D341Med (cell line): ENCODE measurements around the gene PPL.

Experiments used
- DNase-seq: peaks from one replicate; pipeline ENCODE4 v3.0.0; 2012; ENCODE audit warnings: low spot score

Gene PPL

DNA sequence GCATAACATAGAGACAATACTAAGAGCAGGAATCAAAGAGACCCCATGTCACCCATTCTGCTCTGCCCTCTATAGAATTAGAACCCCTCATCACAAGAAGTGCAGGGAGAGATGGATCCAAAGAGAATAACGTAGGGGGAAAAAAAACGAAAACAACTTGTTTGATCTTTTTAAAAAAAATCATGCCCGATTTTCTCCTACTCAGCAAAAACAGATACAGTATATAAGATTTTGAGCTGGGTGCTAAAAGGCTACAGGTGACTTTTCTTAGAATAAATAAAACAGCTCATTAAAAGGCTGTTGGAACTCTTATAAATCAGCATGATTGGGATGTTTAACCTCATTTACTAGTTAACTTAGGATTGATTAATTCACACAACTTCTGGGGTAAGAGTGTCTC lies 72.2 kb downstream of the PPL start:
- DNase-seq, result no peak

DNA sequence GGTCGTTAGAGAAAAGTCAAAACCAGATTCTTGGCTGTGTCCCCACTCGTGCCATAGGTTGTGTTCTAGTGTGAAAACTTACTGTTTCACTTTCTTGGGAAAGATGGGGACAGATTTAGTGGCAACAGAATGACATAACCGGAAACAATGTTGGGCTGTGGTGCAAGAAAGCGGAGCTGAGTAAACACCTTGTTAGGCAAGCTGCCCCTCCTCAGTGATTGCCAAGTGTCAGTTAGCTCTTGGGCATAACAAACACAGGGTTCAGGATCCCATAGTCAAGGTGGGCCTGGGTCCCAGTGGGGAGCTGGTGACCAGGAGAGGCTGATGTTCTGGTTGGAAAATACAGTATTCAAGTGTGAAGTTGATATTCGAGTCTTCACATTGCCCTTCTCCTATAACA lies 74.3 kb downstream of the PPL start:
- DNase-seq, result no peak

DNA sequence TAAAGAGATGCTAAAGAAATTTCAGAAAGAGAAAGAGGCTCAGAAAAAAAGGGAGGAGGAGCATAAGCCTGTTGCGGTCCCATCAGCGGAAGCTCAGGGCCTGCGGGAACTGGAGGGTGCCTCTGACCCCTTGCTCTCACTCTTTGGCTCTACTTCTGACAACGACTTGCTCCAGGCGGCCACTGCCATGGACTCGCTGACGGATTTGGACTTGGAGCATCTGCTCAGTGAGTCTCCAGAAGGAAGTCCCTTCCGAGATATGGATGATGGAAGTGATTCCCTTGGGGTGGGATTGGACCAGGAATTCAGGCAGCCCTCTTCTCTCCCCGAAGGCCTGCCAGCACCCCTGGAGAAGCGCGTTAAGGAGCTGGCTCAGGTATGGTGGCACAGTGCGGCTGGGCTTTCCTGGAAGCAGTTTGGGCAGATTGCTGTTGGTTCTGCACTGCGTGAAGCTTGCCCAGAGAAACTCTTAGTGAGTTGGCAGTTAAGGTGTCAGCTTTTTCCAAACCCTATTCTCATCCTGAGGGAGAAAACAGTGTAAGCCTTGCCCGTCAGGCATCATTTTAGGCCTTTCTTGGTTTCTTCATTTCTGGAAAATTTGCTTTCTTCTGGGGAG lies 76.1 kb downstream of the PPL start:
- no peak for DNase-seq

GRCh38 chr16:4859900-4860255 lies 77.1 kb downstream of the PPL start:
- DNase-seq, result no peak

DNA sequence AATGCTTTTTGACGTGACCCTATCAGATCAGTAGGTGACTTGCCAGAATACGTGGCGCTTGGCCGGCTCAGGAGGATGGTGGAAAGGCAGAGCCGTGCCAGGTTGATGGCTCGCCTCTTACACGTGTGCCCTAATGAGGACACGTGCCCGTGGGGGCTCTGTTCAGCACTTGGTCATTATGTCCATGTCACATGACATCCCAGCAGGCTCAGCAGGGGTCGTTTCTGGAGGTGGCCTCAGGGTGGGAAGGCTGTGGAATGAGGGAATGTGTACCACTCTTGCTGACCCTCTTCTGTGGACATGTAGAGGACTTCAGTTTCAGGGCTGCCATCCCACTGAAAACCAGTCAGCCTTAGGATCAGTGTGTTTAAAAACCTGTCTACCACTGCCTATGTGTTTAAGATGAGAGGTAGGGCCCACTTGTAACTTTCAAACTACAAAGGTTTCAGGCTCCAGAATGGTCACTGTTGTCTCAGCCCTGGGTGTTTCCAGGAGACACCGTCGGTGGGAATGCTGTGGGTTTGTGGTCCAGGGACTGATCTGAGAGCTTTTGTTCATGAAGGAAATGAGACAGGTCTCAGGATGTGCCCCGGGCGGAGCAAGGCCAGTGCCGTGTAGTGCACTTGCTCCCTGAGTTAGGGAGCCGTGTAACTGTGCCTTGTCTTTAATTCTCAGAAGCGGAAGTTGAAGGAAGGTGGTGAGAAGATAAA lies 77.6 kb downstream of the PPL start:
- no peak for DNase-seq

GRCh38 chr16:4855804-4856203 lies 81.1 kb downstream of the PPL start:
- no peak for DNase-seq

DNA sequence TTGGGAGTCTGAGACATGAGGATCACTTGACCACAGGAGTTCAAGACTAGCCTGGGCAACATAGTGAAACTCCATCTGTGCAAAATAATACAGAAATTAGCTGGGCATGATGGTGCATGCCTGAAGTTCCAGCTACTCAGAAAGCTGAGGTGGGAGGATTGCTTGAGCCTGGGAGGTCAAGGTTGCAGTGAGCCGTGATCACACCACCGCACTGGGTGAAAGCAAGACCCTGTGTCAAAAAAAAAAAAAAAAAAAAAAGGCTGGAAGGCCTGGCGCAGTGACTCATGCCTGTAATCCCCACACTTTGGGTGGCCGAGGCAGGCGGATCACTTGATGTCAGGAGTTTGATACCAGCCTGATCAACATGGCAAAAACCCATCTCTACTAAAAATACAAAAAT lies 81.6 kb downstream of the PPL start:
- no peak for DNase-seq

- DNase-seq, result no peak
Measured at GRCh38 chr16:4852221-4852872, 84.6 kb downstream of the PPL start.

DNA sequence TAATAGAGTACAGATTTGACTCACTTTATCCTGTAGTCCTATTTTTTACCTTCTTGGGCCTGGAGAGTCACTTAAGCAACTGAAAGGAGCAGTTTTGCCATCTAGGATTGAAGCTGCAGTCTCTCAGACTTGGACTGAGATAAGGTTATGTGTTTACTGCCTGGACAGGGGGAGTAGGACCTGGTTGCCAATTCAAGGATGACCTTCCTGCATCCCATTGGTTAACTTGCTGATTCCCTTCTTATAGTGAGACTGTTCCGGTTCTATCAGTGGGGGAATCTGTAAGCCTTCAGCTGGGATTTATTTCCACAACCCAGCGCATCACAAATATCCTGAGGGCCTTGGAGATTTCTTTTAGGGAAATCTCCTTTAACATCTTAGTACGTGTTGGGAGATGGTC lies 86.7 kb downstream of the PPL start:
- no peak for DNase-seq

- DNase-seq, result peak; percentile 73
Measured at GRCh38 chr16:4847774-4848587, 89.0 kb downstream of the PPL start.

GRCh38 chr16:4846901-4847773 lies 89.8 kb downstream of the PPL start, which contains the start of the genes GLYR1 and UBN1:
GLYR1 (minus strand) TSS chr16:4847288; CDS start chr16:4847265, 23 bp downstream.
UBN1 (plus strand) TSS chr16:4847481; CDS start chr16:4852918, 5,437 bp downstream.
- peak; percentile 98 for DNase-seq

DNA sequence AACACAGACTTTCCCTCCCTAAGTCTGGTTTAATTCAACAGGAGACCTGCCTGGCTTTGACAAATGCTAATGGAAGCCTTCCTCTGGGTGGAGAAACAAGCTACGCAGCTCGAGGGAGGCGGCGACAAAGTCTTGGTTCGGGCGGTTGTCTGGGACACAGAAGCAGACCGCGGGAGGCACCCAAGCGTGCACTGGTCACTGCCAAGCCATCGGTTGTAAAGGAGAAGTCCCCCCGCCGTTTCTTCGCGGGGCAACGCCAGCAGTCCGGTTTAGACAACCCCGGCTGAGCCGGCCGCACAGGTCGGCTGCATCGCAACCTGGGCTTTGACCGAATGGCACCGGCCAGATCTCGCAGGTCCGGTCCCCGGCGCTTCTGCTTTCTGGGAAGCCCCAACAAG lies 90.4 kb downstream of the PPL start:
- DNase-seq, result no peak

- DNase-seq, result no peak
Measured at GRCh38 chr16:4840984-4841383, 96.0 kb downstream of the PPL start.

DNA sequence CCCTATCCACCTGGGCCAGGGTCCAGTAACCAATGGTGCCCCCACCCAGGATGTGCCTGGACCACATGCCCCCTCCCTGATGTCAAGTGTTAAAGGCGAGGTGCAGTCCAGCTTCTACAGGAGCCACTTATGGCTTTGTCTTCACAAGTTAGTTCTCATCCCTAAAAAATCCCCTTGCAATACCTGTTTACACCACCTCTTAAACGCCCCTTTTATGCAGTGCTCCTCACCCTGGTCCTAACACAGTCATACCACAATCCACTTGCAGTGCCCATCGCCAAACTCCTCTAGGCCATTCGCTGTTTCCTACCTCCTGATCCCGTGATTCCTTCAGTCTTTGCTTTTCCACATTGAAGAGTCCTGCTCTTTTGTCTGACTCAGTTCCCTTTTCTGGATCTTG lies 97.0 kb downstream of the PPL start:
- no peak for DNase-seq

DNA sequence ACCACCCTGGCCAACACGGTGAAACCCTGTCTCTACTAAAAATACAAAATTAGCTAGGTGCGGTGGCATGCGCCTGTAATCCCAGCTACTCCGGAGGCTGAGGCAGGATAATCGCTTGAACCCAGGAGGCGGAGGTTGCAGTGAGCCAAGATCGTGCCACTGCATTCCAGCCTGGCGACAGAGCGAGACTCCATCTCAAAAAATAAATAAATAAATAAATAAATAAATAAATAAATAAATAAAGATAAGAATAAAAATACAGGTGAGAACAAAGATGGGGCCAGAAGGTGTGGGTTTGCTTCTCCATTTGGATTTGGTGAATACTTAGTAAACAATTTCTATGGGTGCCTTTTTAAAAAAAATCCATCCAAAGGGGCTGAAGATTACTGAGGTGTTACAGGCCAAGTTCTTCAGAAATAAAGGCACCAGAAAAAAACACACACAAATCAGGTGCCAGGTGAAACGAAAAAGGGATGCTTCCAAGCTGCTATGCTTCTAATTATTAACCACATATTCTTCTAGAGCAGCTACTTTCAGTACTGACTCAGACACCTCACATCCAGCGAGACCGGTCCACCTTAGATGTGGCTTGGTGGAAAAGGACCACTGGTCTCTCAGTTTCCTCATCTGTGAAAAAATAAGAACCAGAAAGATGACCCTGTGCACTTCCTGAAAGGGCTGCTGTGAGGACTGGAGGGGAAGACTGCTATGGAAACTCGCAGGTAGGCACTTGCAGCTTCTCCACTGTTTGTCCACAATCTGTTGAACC lies 99.0 kb downstream of the PPL start:
- DNase-seq, result no peak

DNA sequence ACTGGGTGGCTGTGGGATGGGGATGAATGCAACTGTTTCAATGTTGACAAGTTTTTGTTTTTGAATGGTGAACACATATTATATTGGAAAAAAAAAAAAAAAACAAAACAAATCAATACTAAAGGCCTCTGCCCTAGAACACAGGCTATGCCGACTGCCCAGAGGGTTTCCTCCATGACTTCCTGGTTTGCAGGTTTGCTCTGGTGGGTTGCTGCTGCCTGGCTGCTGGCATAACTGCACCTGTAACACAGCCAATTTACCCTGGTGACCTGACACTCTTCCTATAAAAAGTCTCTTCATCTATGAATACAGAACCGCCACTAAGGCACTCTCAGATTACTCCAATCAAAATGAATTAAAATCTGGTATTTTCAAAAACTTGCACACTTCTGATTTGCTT lies 100.2 kb downstream of the PPL start:
- DNase-seq, result no peak

DNA sequence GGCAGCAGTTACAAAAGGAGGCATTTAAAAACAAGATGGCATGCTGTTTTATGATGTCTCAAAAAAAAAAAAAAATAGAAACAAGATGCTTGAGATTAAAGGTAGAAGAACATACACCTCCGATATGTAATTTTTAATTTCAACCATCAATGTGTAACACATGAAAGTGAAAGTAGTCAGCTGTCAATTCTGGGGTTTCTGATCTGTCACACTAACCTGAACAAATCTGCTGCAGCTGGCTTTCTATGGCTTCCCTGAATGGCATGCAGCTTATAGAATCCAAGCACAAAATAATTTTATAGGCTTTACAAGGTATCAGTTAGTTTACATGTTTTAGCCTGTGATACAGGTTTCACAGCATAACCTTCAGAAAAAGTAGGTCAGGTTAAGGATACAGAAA lies 103.4 kb downstream of the PPL start:
- DNase-seq, result no peak

DNA sequence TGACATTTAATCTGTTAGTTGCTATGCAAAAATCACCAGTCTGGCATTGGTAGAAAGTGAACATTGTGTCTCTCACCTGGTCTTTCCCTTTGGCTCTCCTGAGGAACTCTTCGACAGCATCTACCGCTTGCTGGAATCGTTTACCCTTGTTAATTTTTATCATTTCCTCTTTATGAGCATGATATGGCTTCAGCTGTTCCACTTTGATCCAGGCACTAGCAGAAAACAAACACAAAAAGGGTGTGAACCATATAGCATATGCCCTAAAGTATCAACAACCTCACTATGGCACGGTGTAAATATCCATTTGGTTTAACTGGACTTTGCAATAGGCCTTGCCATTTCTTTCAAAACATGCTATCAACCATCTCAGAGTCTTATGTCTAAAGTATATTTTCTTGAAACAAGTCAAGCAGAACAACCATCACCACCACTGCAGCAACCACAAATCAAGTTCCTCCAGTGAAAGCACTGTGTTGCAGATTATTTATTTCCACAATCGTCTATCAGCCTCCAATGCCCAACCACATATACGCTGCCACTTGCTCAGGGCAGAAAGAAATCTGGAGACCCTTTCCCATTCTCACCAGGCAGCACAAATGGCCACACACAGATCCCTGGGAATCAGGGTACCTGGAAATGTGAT lies 104.1 kb downstream of the PPL start:
- DNase-seq, result no peak
